GM12801 (cell line): ENCODE data around the gene AMT.

Source experiments
- TF ChIP-seq, protein P1 (sequence below): IDR thresholded peaks from one replicate; pipeline ENCODE4 v1.5.1; 2011; ENCODE audit warnings: control low read depth; ENCODE audit not compliant: insufficient read length; ENCODE audit errors: extremely low read depth

AMT gene

GRCh38 chr3:49378249-49378895 lies 43.9 kb downstream of the AMT start:
- TF ChIP-seq, protein P1, sequence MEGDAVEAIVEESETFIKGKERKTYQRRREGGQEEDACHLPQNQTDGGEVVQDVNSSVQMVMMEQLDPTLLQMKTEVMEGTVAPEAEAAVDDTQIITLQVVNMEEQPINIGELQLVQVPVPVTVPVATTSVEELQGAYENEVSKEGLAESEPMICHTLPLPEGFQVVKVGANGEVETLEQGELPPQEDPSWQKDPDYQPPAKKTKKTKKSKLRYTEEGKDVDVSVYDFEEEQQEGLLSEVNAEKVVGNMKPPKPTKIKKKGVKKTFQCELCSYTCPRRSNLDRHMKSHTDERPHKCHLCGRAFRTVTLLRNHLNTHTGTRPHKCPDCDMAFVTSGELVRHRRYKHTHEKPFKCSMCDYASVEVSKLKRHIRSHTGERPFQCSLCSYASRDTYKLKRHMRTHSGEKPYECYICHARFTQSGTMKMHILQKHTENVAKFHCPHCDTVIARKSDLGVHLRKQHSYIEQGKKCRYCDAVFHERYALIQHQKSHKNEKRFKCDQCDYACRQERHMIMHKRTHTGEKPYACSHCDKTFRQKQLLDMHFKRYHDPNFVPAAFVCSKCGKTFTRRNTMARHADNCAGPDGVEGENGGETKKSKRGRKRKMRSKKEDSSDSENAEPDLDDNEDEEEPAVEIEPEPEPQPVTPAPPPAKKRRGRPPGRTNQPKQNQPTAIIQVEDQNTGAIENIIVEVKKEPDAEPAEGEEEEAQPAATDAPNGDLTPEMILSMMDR: no peak

DNA sequence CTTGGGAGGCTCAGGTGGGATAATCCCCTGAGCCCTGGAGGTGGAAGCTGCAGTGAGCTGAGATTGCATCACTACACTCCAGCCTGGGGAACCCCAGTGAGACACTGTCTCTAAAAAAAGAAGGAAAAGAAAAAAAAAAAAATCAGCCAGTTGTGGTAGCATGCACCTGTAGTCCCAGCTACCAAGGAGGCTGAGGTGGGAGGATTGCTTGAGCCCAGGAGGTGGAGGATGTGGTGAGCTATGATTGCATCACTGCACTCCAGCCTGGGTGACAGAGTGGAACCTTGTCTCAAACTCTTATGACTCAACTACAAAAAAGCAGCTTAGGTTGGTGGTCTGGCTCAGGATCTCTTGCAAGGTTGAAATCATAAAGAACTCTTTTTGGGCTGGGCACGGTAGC lies 44.8 kb downstream of the AMT start:
- TF ChIP-seq, protein P1: no peak

DNA sequence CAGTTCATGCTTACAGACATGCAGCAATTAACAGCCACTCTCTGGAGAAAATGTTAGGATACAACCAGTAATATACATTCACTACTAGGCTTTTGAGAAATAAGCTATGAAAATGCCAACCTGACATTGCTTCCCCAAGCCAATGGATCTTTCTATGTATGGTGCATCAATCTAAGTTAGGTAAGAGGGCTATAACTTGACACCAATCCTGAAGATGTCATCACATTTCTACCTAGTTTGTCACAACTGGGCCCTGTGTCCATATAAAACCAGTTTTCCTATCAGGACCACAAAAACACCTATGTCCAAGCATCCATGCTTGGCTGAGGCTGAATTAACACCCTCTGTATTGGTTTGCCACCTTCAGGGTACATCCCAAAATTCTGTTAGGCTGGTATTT lies 50.3 kb downstream of the AMT start:
- TF ChIP-seq, protein P1: no peak

DNA sequence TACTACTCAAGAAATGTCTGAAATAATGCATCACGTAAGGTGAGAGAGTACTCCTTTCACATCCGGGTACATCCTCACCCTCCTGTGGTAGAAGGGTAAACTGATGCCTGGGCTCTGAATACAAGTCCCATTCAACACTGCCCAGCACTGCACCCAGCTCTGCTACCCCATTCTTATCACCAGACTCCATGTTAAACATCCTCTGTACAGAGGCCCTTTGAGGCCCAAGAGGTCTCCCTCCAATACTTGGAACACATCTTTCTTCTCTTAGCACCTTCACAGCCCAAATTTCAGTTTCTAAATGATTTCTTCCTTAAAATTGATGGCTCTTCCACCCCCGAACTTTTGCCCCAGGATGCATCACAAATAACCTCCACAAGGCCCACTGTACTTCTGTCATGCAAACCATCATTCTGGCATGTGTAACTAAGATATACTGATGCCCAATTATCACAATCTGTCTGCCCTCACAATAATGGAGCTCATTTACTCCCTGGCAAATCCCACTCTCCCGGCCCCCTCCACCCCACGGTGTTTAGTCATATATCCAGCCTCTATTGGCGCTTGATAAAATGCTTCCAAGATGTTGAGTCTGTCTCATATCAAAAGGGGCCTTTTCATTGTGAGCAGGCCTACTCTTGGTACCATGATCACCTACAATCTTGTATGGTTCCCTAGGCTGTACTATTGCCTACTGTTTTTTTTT lies 51.5 kb downstream of the AMT start:
- TF ChIP-seq, protein P1: no peak
